ENCODE results near the gene RMDN3. TPM values are rescaled to one million over a fixed set of nuclear protein-coding genes. Genes with fewer than 3 reads are reported as not detected.

Gene RMDN3
- 20.6 and 25.4 TPM in 2 replicates for total RNA-seq

- H3K4me3 ChIP-seq (ENCODE audit: low read depth, low read length) = peak within 1 kb of the TSS; percentile 87
- DNase-seq (ENCODE audit: low read depth) = no peak
- no peak for TF ChIP-seq CTCF (conservative IDR thresholded peaks at IDR 0.05; ENCODE audit: low read depth, low read length)
Measured at GRCh38 chr15:40754883-40755811, at the start of gene RMDN3. RMDN3 (minus strand) TSS chr15:40755254; CDS start chr15:40754783, 471 bp downstream.

- H3K4me3 ChIP-seq (ENCODE audit: low read depth, low read length) = no peak overlapping the region
- peak; percentile 18 for TF ChIP-seq CTCF (conservative IDR thresholded peaks at IDR 0.05; ENCODE audit: low read depth, low read length)
- no peak for DNase-seq (ENCODE audit: low read depth)
Measured at GRCh38 chr15:40803688-40804087, 48.6 kb upstream of the RMDN3 start.

- DNase-seq (ENCODE audit: low read depth) = no peak
- no peak for TF ChIP-seq CTCF (conservative IDR thresholded peaks at IDR 0.05; ENCODE audit: low read depth, low read length)
- no peak overlapping the region for H3K4me3 ChIP-seq (ENCODE audit: low read depth, low read length)
Measured at GRCh38 chr15:40803076-40803475, 48.0 kb upstream of the RMDN3 start.

GRCh38 chr15:40799523-40799922 is 44.5 kb upstream of the RMDN3 start:
- no peak for TF ChIP-seq CTCF (conservative IDR thresholded peaks at IDR 0.05; ENCODE audit: low read depth, low read length)
- DNase-seq (ENCODE audit: low read depth) = no peak
- H3K4me3 ChIP-seq (ENCODE audit: low read depth, low read length) = no peak overlapping the region

- TF ChIP-seq CTCF (conservative IDR thresholded peaks at IDR 0.05; ENCODE audit: low read depth, low read length) = no peak
- DNase-seq (ENCODE audit: low read depth) = no peak
- H3K4me3 ChIP-seq (ENCODE audit: low read depth, low read length) = no peak overlapping the region
Measured at GRCh38 chr15:40796512-40796911, 41.5 kb upstream of the RMDN3 start.

GRCh38 chr15:40796041-40796440 is 41.0 kb upstream of the RMDN3 start:
- no peak overlapping the region for H3K4me3 ChIP-seq (ENCODE audit: low read depth, low read length)
- TF ChIP-seq CTCF (conservative IDR thresholded peaks at IDR 0.05; ENCODE audit: low read depth, low read length) = no peak
- no peak for DNase-seq (ENCODE audit: low read depth)

All from epithelial cell of proximal tubule (primary cell).